GM12878 (cell line): ENCODE data around the gene SCARF1. TPM values are rescaled to one million over a fixed set of nuclear protein-coding genes. Genes with fewer than 3 reads are reported as not detected.

Source experiments
- ATAC-seq: fragments of 200-7000 bp; cut with Tn5 transposase; 3 replicates; pipeline ENCODE4 v1.9.1; 2020; ENCODE audit warnings: mild to moderate bottlenecking, moderate library complexity
- BruUV-seq: library from RNA; stranded (reverse); fragments of 400-500 nt; replicated peaks from 2 replicates; lab custom pipeline; 2021; lab: Mats Ljungman, UMichigan
- CTCF ChIA-PET: fragments of 300-600 bp; sonication (Branson Sonifier 250); formaldehyde crosslinking; extraction: SDS; loops from one replicate; lab custom pipeline; 2021; ENCODE audit warnings: inconsistent platforms; lab: Yijun Ruan, JAX
- POLR2A ChIA-PET: fragments of 350-600 bp; formaldehyde crosslinking; extraction: SDS; loops from one replicate; lab custom pipeline; 2021; ENCODE audit warnings: inconsistent platforms; lab: Charles Lee
- RAD21 ChIA-PET: fragments of 300-600 bp; sonication (Branson Sonifier 250); formaldehyde crosslinking; loops from one replicate; lab custom pipeline; 2023; ENCODE audit warnings: antibody characterized with exemption; ENCODE audit not compliant: unreplicated experiment; lab: Charles Lee
- SMC1A ChIA-PET: fragments of 300-600 bp; sonication (Branson Sonifier 250); formaldehyde crosslinking; loops from one replicate; lab custom pipeline; 2023; ENCODE audit not compliant: unreplicated experiment, uncharacterized antibody; lab: Charles Lee
- DNase-seq: peaks from one replicate; pipeline ENCODE4 v3.0.0-alpha.2; 2011; ENCODE audit warnings: low read depth, low spot score
- FAIRE-seq: peaks from 3 replicates; lab custom pipeline; 2011; peaks lifted over from hg19 to GRCh38; lab: Jason Lieb, UNC
- H2AFZ ChIP-seq: 2 replicates; pipeline ENCODE4 v1.6.0; 2011; ENCODE audit warnings: low read depth, low read length, control low read depth; ENCODE audit not compliant: control insufficient read depth
- H3K27ac ChIP-seq: 2 replicates; pipeline ENCODE4 v1.5.1; 2011; ENCODE audit warnings: control low read depth; ENCODE audit not compliant: control insufficient read depth, insufficient read depth
- H3K27me3 ChIP-seq, 2 experiments: replicated peaks in 1 of 2; 2 replicates each; pipeline versions ENCODE4 v1.6.0 to v1.6.1; 2011; ENCODE audit warnings: low read length in 1 of 2; ENCODE audit not compliant: control insufficient read depth in 2 of 2, insufficient read depth in 2 of 2
- H3K36me3 ChIP-seq, 2 experiments: 2 replicates each; pipeline ENCODE4 v1.5.1; 2011; ENCODE audit warnings: low read length in 1 of 2; ENCODE audit not compliant: control insufficient read depth in 2 of 2, insufficient read depth in 2 of 2
- H3K4me1 ChIP-seq: 2 replicates; pipeline ENCODE4 v1.6.1; 2011; ENCODE audit warnings: mild to moderate bottlenecking, low read length, moderate library complexity, mixed read lengths; ENCODE audit not compliant: control insufficient read depth, insufficient read depth
- H3K4me2 ChIP-seq: 2 replicates; pipeline ENCODE4 v1.6.0; 2011; ENCODE audit warnings: control low read depth; ENCODE audit not compliant: control insufficient read depth, insufficient read depth
- H3K4me3 ChIP-seq: fragments of 200-600 bp; sonication (generic); 2 replicates; pipeline ENCODE4 v1.5.1; 2016
- H3K79me2 ChIP-seq: 2 replicates; pipeline ENCODE4 v1.6.0; 2011; ENCODE audit warnings: low read length; ENCODE audit not compliant: control insufficient read depth, insufficient read depth
- H3K9ac ChIP-seq: 2 replicates; pipeline ENCODE4 v1.8.0; 2011; ENCODE audit warnings: low read length, control low read depth, mixed read lengths; ENCODE audit not compliant: control insufficient read depth, insufficient read depth
- H3K9me3 ChIP-seq: replicated peaks from 3 replicates; pipeline ENCODE4 v1.5.1; 2011; ENCODE audit warnings: mild to moderate bottlenecking, low read length; ENCODE audit not compliant: control insufficient read depth, insufficient read depth
- H4K20me1 ChIP-seq: 2 replicates; pipeline ENCODE4 v1.6.0; 2011; ENCODE audit not compliant: control insufficient read depth, insufficient read depth
- MXI1 ChIP-seq: fragments of 150-350 bp; IDR thresholded peaks from 2 replicates; pipeline ENCODE4 v1.6.1; 2011; ENCODE audit warnings: low read depth, mild to moderate bottlenecking, inconsistent platforms, low read length, improper control_type of control experiment
- POLR2A ChIP-seq: IDR thresholded peaks from 2 replicates; pipeline ENCODE4 v1.6.1; 2011; ENCODE audit warnings: low read depth, mild to moderate bottlenecking, low read length
- SUZ12 ChIP-seq: fragments of 200-600 bp; sonication (generic); IDR thresholded peaks from one replicate; pipeline ENCODE4 v1.6.1; 2018; ENCODE audit warnings: antibody characterized with exemption, mild to moderate bottlenecking; ENCODE audit not compliant: unreplicated experiment
- ZNF207 ChIP-seq: fragments of 450-650 bp; IDR thresholded peaks from 2 replicates; pipeline ENCODE4 v1.6.1; 2014; ENCODE audit warnings: antibody characterized with exemption, mild to moderate bottlenecking, borderline replicate concordance
- WGBS: methylation state at CpG from one replicate; pipeline ENCODE4 v1.1.6; 2016; ENCODE audit warnings: low lambda C conversion rate; ENCODE audit not compliant: insufficient replicate concordance, insufficient coverage; ENCODE audit errors: missing lambda C conversion rate; 5-methylcytosine and 5-hydroxymethylcytosine counted together
- in situ Hi-C: fragments of 300-500 bp; cut with MboI; formaldehyde crosslinking; loops from 9 replicates; pipeline ENCODE4 v1.14.3; 2018; ENCODE audit warnings: mixed read lengths
- intact Hi-C: fragments of 100-400 bp; cut with micrococcal nuclease; formaldehyde crosslinking; loops from one replicate; pipeline ENCODE4 v1.14.2; 2022; ENCODE audit not compliant: unreplicated experiment
- polyA plus RNA-seq, 11 experiments: library from polyadenylated mRNA; depleted of rRNA in 4 of 11; unstranded in 6 of 11; stranded (reverse) in 5 of 11; fragments of >200 nt; fragmentation: Nextera tagmentation in 4 of 11; fragmentation: Illumina TruSeq in 1 of 11; extraction: Ambion mirVana in 4 of 11; extraction: Trizol in 1 of 11; gene quantifications; 1 replicate in 1 of 11; 2 replicates in 10 of 11; pipeline versions ENCODE4 v1.2.1 to v1.2.3, GENCODE V29; 2011 to 2016; ENCODE audit warnings: inconsistent platforms in 2 of 11, missing spikeins in 2 of 11, low read depth in 1 of 11
- total RNA-seq, 4 experiments: library from RNA; depleted of rRNA in 3 of 4; stranded (reverse); fragments of >200 nt in 3 of 4; fragmentation: Illumina TruSeq in 1 of 4; extraction: Trizol in 1 of 4; gene quantifications; 2 replicates each; pipeline versions ENCODE4 v1.2.1 to v1.2.3, GENCODE V29; 2013 to 2021
- TF ChIP-seq, protein P1 (sequence below): IDR thresholded peaks from 2 replicates; pipeline ENCODE4 v1.6.1; 2012; ENCODE audit warnings: improper control_type of control experiment, low read depth, low read length; ENCODE audit not compliant: insufficient replicate concordance

Gene SCARF1
- total and polyA plus RNA-seq, 10 of the 15 experiments (the other 5 are each of a cell fraction or from before 2014, with no cell fraction given), result 0.10 to 1.7 (median 0.43) TPM

GRCh38 chr17:1651559-1651844 is 6.0 kb upstream of the SCARF1 start:
- Histone ChIP-seq H3K27me3 (no peaks in the 10 kb centered on the region), H3K4me3 (no peak overlapping the region), H3K4me1 (peaks cover 15% of the 10 kb centered on the region), H3K9me3 (no peaks in the 10 kb centered on the region), H3K79me2 (no peaks in the 10 kb centered on the region), H3K27ac (no peak overlapping the region), H3K9ac (no peak overlapping the region), H4K20me1 (no peaks in the 10 kb centered on the region), H3K4me2 (no peak overlapping the region), H2AFZ (no peak overlapping the region), H3K36me3 (peaks cover 26 to 36% of the 10 kb centered on the region in 2 experiments)
- DNase-seq (no peak), FAIRE-seq (no peak), ATAC-seq (no peak)
- TF ChIP-seq, protein P1, sequence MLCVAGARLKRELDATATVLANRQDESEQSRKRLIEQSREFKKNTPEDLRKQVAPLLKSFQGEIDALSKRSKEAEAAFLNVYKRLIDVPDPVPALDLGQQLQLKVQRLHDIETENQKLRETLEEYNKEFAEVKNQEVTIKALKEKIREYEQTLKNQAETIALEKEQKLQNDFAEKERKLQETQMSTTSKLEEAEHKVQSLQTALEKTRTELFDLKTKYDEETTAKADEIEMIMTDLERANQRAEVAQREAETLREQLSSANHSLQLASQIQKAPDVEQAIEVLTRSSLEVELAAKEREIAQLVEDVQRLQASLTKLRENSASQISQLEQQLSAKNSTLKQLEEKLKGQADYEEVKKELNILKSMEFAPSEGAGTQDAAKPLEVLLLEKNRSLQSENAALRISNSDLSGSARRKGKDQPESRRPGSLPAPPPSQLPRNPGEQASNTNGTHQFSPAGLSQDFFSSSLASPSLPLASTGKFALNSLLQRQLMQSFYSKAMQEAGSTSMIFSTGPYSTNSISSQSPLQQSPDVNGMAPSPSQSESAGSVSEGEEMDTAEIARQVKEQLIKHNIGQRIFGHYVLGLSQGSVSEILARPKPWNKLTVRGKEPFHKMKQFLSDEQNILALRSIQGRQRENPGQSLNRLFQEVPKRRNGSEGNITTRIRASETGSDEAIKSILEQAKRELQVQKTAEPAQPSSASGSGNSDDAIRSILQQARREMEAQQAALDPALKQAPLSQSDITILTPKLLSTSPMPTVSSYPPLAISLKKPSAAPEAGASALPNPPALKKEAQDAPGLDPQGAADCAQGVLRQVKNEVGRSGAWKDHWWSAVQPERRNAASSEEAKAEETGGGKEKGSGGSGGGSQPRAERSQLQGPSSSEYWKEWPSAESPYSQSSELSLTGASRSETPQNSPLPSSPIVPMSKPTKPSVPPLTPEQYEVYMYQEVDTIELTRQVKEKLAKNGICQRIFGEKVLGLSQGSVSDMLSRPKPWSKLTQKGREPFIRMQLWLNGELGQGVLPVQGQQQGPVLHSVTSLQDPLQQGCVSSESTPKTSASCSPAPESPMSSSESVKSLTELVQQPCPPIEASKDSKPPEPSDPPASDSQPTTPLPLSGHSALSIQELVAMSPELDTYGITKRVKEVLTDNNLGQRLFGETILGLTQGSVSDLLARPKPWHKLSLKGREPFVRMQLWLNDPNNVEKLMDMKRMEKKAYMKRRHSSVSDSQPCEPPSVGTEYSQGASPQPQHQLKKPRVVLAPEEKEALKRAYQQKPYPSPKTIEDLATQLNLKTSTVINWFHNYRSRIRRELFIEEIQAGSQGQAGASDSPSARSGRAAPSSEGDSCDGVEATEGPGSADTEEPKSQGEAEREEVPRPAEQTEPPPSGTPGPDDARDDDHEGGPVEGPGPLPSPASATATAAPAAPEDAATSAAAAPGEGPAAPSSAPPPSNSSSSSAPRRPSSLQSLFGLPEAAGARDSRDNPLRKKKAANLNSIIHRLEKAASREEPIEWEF, result no peak
- TF ChIP-seq ZNF207, result no peak
- TF ChIP-seq POLR2A, result 0 out of 2 replicates have a peak, but pooled peaks have one; percentile 29
- TF ChIP-seq SUZ12, result no peak
- no peak for TF ChIP-seq MXI1
- 100% methylated on average over 4 of the region's 4 CpGs for WGBS
- ChIA-PET RAD21 (interaction anchor here (1.3 kb wide), 1 partner anchor 77 kb away, joined by 4 read pairs; no protein-coding TSS in a partner anchor), CTCF (interaction anchor here (0.8 to 2.1 kb wide), 2 partner anchors 18 to 48 kb away, joined by 3 to 11 read pairs; no protein-coding TSS in a partner anchor), SMC1A (no interaction called here), POLR2A (interaction anchor here (0.6 kb wide), 1 partner anchor 14 kb away, joined by 4 read pairs; no protein-coding TSS in a partner anchor)
- no TSS peak for BruUV-seq
- intact Hi-C loops, result no loop called here
- in situ Hi-C loops, result no loop called here
